ENCODE results near the gene TRIM52. TPM values are rescaled to one million over a fixed set of nuclear protein-coding genes. Genes with fewer than 3 reads are reported as not detected.
A peak's percentile ranks its signal among the peaks of the same experiment; 100 is the strongest.

Gene TRIM52
- 34.8 and 81.1 TPM in 2 replicates for total RNA-seq (2011; cell fraction: chromatin; rRNA removed; ENCODE audit: low replicate concordance)
- 29.7 and 40.4 TPM in 2 replicates for total RNA-seq (2011; cell fraction: nucleolus; rRNA removed)
- 48.1 and 60.9 TPM in 2 replicates for total RNA-seq (2011; cell fraction: nucleoplasm; rRNA removed)
- total RNA-seq (2014; rRNA removed) (6.1 and 6.5 TPM in 2 replicates), total RNA-seq (2014; rRNA removed; fragmentation: Illumina TruSeq; extraction: Trizol) (13.5 and 13.9 TPM in 2 replicates), total RNA-seq (2015; rRNA removed; fragmentation: Illumina TruSeq; extraction: Trizol) (10.5 and 12.8 TPM in 2 replicates), total RNA-seq (2021) (13.5 and 14.2 TPM in 2 replicates), polyA plus RNA-seq (2011; rRNA removed) (21.9 and 24.1 TPM in 2 replicates), polyA plus RNA-seq (2014; fragmentation: Illumina TruSeq; extraction: Trizol) (15.8 and 17.2 TPM in 2 replicates), polyA plus RNA-seq (2014; fragmentation: Nextera tagmentation; extraction: Ambion mirVana) (1 to 10 TPM; 3.3 to 3.7 TPM), polyA plus RNA-seq (2014; rRNA removed) (18.0 and 20.0 TPM in 2 replicates), polyA minus RNA-seq (2011; rRNA and poly(A)+ RNA removed) (17.6 and 20.0 TPM in 2 replicates), Bru-seq, nascent RNA (percentile 87 among the genes with signal in this experiment), BruChase-seq, experiment 1, labeled RNA remaining after a 2-hour chase (percentile 89 among the genes with signal in this experiment), BruChase-seq, experiment 2, labeled RNA remaining after a 6-hour chase (percentile 92 among the genes with signal in this experiment)
- 5.6 and 11.8 TPM in 2 replicates for polyA plus RNA-seq (2011; cell fraction: cytosol; rRNA removed)
- 30.2 and 31.5 TPM in 2 replicates for polyA plus RNA-seq (2011; cell fraction: nucleus; rRNA removed)
- polyA plus RNA-seq (2012): 12.9 and 20.0 TPM in 2 replicates
- 6.1 and 6.8 TPM in 2 replicates for polyA minus RNA-seq (2011; cell fraction: cytosol; rRNA and poly(A)+ RNA removed)
- polyA minus RNA-seq (2011; cell fraction: nucleus; rRNA and poly(A)+ RNA removed): 11.4 and 21.9 TPM in 2 replicates
- long read RNA-seq, experiment 1, full-length matches to known transcripts: 18 of 18 reads
- long read RNA-seq, experiment 1, partial matches to known transcripts: 0 of 18 reads
- long read RNA-seq, experiment 1, other reads (novel, unspliced or antisense): 0 of 18 reads
- long read RNA-seq, experiment 2, partial matches to known transcripts: 0 of 4 reads
- long read RNA-seq, experiment 2, other reads (novel, unspliced or antisense): 3 of 4 reads
- long read RNA-seq, experiment 3, full-length matches to known transcripts: 4 of 4 reads
- long read RNA-seq, experiment 3, partial matches to known transcripts: 0 of 4 reads
- long read RNA-seq, experiment 3, other reads (novel, unspliced or antisense): 0 of 4 reads

DNA sequence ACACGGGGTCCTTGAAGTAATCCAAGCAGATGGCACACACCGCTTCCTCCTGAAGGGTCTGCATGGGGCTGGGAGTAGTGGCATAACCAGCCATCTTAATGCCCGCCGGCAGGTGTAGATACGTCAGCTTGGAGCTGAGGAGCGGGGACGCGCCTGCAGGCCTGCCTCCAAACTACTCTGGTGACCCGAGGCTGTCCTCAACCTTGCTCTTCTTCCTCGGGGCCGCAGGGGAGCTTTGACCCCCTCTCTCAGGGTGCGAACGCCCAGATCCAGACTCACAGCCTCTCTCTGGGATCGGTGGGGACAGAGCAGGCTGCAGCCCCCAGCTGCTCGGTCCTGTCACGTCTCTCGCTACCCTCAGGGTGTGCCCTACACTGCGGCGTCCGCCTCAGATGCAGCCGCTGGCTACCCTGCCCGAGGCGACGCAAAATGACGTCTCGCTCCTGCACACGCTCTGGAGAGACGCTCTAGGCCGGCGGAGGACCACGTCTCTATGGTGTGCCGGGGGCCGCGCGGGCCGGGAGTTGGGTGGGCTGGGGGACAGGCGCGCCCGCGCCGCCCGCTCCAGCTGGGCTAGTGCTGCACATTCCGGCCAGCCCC is at the start of gene TRIM52:
TSS of gene TRIM52 (minus strand) at position 424 of the 600 bp plus-strand sequence. CDS start at position 94, 330 bp downstream.
- intact Hi-C loops (cut with micrococcal nuclease): loop anchor here (5.0 kb wide), 1 partner anchor 74 kb away; no protein-coding TSS in a partner anchor
- FAIRE-seq (peak; percentile 79), DNase-seq (ENCODE audit: extremely low read depth in 1 of 4, low spot score in 3 of 4) (peak; percentile 77 to 94 (median 82)), ATAC-seq (peak; percentile 88)
- in situ Hi-C loops (cut with MboI): no loop called here
- H3K36me3 ChIP-seq (ENCODE audit: control insufficient read depth, insufficient read depth, low read length): peaks cover 32% of the 10 kb centered on the region
- no TSS peak for BruUV-seq (replicated peaks)
- H3K27ac ChIP-seq (ENCODE audit: extremely low read depth, low read depth, low read length): peak within 1 kb of the TSS; percentile 99
- peak within 1 kb of the TSS; percentile 98 to 99 for H3K9ac ChIP-seq (ENCODE audit: insufficient read depth in 1 of 2, low read depth in 2 of 2, low read length in 2 of 2)
- CTCF ChIA-PET (ENCODE audit: low intra/inter-chr PET ratio): no interaction called here
- POLR2A ChIA-PET: interaction anchor here (0.6 to 13.0 kb wide), 11 partner anchors 11 to 76 kb away, joined by 3 to 185 read pairs (median 5); partner anchors contain the start of gene RACK1
- peaks cover 2% of the 10 kb centered on the region for H3K9me1 ChIP-seq (ENCODE audit: control insufficient read depth, insufficient read depth, low read length)
- peaks cover 22% of the 10 kb centered on the region for H4K20me1 ChIP-seq (replicated peaks; ENCODE audit: control insufficient read depth, insufficient read depth, low read length)
- peaks cover 68% of the 10 kb centered on the region for H3K79me2 ChIP-seq (ENCODE audit: control insufficient read depth, insufficient read depth, low read length)
- H3K4me2 ChIP-seq (ENCODE audit: insufficient read depth, low read length): peak within 1 kb of the TSS; percentile 99
- under 1% methylated on average over 34 of the region's 43 CpGs for WGBS (ENCODE audit: insufficient coverage, low coverage, missing lambda C conversion rate)
- peaks cover 21 to 29% of the 10 kb centered on the region in 2 experiments; a peak in 4 of 5 replicates for H3K4me1 ChIP-seq (replicated peaks in 1 of 2; ENCODE audit: control insufficient read depth in 2 of 2, insufficient read depth in 2 of 2, low read length in 2 of 2)
- H3K9me3 ChIP-seq (replicated peaks; ENCODE audit: control insufficient read depth, insufficient read depth, low read depth, low read length): no peaks in the 10 kb centered on the region
- peak within 1 kb of the TSS; percentile 75 for H2AFZ ChIP-seq (ENCODE audit: low read depth, low read length)
- H3K4me3 ChIP-seq: peak within 1 kb of the TSS; percentile 98
- H3K27me3 ChIP-seq (ENCODE audit: control insufficient read depth in 2 of 2, insufficient read depth in 2 of 2, low read length in 2 of 2): no peaks in the 10 kb centered on the region
- peak; percentile 85; the same call in 1 of the 2 replicates for TF ChIP-seq CBFB (CRISPR knock-in tag; IDR thresholded peaks at IDR 0.05)
- TF ChIP-seq E2F4 (CRISPR knock-in tag; IDR thresholded peaks at IDR 0.05; ENCODE audit: low read depth): no peak
- 0 out of 2 replicates have a peak, but pooled peaks have one; percentile 33 for TF ChIP-seq ZNF76 (CRISPR knock-in tag; IDR thresholded peaks at IDR 0.05; ENCODE audit: borderline replicate concordance)
- peak in 1 of 2 experiments; percentile 64; a peak in 1 of 4 replicates for TF ChIP-seq RCOR1 (IDR thresholded peaks at IDR 0.05; ENCODE audit: borderline replicate concordance in 1 of 2, low read depth in 2 of 2, low read length in 2 of 2)
- peak; percentile 90 for TF ChIP-seq ARID4B (CRISPR knock-in tag; IDR thresholded peaks at IDR 0.05)
- peak; percentile 47; the same call in 1 of the 2 replicates for TF ChIP-seq CBX1 (IDR thresholded peaks at IDR 0.05; ENCODE audit: low read depth)
- TF ChIP-seq ESRRA (IDR thresholded peaks at IDR 0.05; ENCODE audit: borderline replicate concordance, low read depth): peak; percentile 76
- TF ChIP-seq, protein P1, sequence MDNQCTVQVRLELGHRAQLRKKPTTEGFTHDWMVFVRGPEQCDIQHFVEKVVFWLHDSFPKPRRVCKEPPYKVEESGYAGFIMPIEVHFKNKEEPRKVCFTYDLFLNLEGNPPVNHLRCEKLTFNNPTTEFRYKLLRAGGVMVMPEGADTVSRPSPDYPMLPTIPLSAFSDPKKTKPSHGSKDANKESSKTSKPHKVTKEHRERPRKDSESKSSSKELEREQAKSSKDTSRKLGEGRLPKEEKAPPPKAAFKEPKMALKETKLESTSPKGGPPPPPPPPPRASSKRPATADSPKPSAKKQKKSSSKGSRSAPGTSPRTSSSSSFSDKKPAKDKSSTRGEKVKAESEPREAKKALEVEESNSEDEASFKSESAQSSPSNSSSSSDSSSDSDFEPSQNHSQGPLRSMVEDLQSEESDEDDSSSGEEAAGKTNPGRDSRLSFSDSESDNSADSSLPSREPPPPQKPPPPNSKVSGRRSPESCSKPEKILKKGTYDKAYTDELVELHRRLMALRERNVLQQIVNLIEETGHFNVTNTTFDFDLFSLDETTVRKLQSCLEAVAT (IDR thresholded peaks at IDR 0.05): peak; percentile 9 to 77; a peak in 1 of 4 replicates
